ENCODE data around the gene TBC1D30.

The TBC1D30 gene

GRCh38 chr12:64912516-64913255 is 88.2 kb downstream of the TBC1D30 start:
- no peak for DNase-seq (ENCODE audit: low spot score)

DNA sequence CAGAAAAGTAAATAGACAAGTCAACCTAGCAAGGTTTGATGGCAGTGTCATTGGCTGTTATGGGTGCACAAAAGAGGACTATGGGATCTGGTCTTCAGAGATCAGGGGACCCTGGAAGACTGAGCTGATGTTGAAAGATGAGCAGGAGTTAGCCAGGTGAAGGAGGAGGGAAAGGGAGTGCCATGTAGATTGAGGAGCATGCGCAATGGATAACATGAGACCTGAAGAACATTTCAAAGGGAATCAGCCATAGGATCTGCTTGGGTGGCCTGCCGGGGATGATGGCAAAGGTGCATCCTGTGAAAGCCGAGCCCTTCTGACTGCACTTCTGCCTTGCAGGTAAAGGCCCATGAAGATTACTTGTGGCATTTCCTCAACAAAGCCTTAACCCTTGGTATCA is 90.8 kb downstream of the TBC1D30 start:
- no peak for DNase-seq (ENCODE audit: low spot score)

DNA sequence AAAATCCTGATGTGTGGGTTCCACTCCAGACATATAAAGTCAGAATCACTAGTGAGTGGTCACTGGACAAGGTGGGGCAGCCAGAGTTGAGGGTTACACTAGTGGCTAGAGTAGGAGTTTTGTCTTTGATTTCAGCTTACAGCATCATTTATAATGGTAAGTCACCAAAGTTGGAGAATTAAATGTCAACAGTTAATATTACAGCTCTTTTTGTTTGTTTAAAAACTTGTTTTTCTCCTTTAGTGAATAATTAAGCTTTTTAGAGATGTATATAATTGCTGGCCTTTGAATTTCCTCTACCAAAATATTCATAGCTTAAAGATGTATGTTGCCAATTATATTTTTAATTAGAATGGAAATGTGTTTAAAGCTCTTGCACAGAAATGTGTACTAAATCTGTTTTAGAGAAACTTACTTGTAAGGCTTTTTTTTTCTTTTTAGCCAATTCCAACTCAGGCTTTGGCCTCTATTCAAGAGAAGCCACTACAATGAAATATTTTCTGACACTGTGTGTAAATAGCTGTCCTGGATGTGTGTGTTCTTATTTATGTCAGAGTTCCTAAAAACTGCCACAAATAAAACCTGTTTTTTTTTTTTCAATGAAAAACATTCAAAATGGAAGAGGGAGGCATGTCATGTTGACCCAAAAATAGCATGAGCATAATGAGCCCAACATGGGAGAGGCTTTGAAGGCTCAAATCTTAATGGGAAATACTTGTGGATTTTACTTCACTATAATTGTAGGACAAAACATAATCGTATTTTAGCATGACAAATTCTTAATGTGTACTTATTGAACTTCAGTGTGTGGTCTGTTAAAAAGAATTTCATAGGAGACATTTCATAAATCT is 92.2 kb downstream of the TBC1D30 start:
- no peak for DNase-seq (ENCODE audit: low spot score)

DNA sequence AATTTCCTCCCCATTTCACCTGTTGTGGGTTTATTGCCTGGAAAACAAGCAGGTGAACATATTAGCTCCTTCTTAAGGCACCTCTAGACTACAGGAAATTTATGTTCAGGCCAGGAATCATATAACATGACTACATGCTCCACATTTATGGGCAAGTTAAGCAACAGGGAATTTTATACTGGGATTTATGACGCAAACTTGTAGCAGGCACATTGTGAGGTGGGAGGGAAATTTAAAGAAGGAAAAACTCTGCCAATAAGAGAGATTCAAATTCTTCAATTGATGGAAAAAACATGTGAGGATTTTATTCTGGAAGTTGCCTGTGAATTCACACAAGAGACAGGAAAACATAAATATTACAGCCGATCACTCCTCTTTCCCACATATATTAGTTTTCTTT is 93.9 kb downstream of the TBC1D30 start:
- no peak for DNase-seq (ENCODE audit: low spot score)

- DNase-seq (ENCODE audit: low spot score), result no peak
These were observed 94.4 kb downstream of the TBC1D30 start for GRCh38 chr12:64918801-64919200.

DNA sequence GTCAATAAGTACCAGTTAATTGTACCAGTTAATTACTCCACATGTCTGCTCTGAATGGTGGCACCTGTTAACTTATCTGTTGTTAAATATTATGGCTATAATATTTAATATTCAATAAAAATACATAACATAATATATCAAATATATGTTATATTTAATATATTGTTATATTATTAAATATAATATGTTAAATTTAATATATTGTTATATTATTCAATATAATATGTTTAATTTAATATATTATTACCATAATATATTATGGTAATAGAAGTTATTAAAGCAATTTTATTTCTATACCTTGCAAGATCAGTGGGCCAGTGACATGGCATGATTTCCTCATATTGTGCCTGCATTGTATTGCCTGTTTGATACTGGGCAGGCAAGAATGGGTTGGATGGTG is 98.4 kb downstream of the TBC1D30 start:
- DNase-seq (ENCODE audit: low spot score), result no peak

DNA sequence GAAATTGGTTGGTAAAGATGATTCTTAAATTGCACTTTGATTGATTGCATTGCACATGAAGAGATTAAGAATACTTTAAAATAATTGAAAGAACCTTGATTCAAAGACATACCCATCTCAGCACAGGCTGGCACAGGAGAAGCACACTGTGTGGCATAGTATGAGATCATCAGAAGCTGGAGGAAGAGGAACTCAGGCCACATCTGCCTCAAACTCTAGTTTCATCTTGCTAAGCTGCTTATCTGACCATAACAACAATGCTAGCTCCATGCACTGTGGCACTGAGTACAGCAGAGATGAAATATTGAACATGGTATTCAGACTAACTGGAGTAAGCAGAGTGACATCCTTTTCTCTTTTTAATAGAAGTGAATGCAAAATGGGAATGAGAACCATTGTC is 99.1 kb downstream of the TBC1D30 start:
- no peak for DNase-seq (ENCODE audit: low spot score)

All from globus pallidus (tissue), 1 donor.